Activated CD8-positive, alpha-beta memory T cell treated with anti-CD3 and anti-CD28 coated beads, Interleukin-2, amount 10 ng/mL, durations not matched to agents 7 days and 5 days (primary cell): ENCODE data around the gene PLXDC2. TPM values are rescaled to one million over a fixed set of nuclear protein-coding genes. Genes with fewer than 3 reads are reported as not detected.

Experiments
- ATAC-seq: fragments of 150-1000 bp; cut with Tn5 transposase; one replicate; pipeline ENCODE4 v1.10.0; 2021; ENCODE audit warnings: moderate library complexity
- CTCF ChIA-PET: fragments of 350-600 bp; sonication (Branson Sonifier 250); formaldehyde crosslinking; loops from one replicate; lab custom pipeline; 2021; ENCODE audit warnings: antibody characterized with exemption; lab: Charles Lee
- DNase-seq: peaks from one replicate; pipeline ENCODE4 v3.0.0-alpha.2; 2020
- H3K27ac Mint-ChIP-seq: one replicate; pipeline ENCODE4 v1.8.0; 2021; ENCODE audit warnings: mild to moderate bottlenecking, mixed read lengths
- H3K27me3 Mint-ChIP-seq: one replicate; pipeline ENCODE4 v1.8.0; 2021; ENCODE audit warnings: mixed read lengths
- H3K36me3 Mint-ChIP-seq: one replicate; pipeline ENCODE4 v1.8.0; 2021; ENCODE audit warnings: mild to moderate bottlenecking, mixed read lengths
- H3K4me1 Mint-ChIP-seq: one replicate; pipeline ENCODE4 v1.8.0; 2021; ENCODE audit warnings: mixed read lengths
- H3K4me3 Mint-ChIP-seq: one replicate; pipeline ENCODE4 v1.8.0; 2021; ENCODE audit warnings: mild to moderate bottlenecking, moderate library complexity, mixed read lengths
- H3K9me3 Mint-ChIP-seq: one replicate; pipeline ENCODE4 v1.8.0; 2022; ENCODE audit warnings: low read depth, mixed read lengths
- total RNA-seq, 2 experiments: library from RNA; stranded (reverse); gene quantifications; one replicate each; pipeline ENCODE4 v1.2.3, GENCODE V29; 2021

The PLXDC2 gene
- total RNA-seq, 2 experiments from 2014 or later, result 0.05 TPM; not detected in 1

DNA sequence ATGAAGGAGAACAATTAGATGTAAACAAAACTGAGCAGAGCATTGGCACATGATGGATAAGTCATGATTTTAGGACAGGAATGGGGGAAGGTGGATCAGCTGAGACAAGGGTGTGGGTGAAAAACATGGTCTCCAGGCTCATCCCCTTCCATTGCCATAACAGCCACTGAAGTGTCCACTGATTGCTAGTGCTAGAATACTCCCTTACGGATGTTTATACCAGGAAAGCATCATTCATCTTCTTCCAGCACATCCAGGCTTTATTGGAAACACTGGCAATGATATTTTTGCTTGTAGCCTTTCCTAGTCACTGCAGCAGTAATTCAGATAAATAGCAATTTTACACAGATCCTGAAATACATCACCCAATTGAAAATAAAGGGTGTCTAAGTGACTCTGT, 259.5 kb downstream of the PLXDC2 start:
- Mint-ChIP-seq H3K36me3 (no peaks in the 10 kb centered on the region), H3K4me1 (no peaks in the 10 kb centered on the region)
- CTCF ChIA-PET, result no interaction called here

GRCh38 chr10:20084451-20084850, 268.2 kb downstream of the PLXDC2 start:
- H3K4me1 Mint-ChIP-seq, result no peaks in the 10 kb centered on the region
- no peak for ATAC-seq
- H3K4me3 Mint-ChIP-seq, result no peak overlapping the region
- no peak for DNase-seq
- H3K27me3 Mint-ChIP-seq, result no peaks in the 10 kb centered on the region
- H3K9me3 Mint-ChIP-seq, result peaks cover 10% of the 10 kb centered on the region
- no peaks in the 10 kb centered on the region for H3K36me3 Mint-ChIP-seq
- H3K27ac Mint-ChIP-seq, result no peak overlapping the region
- CTCF ChIA-PET, result no interaction called here

More for the DNA sequence above, 259.5 kb downstream of the PLXDC2 start:
- no peak overlapping the region for H3K4me3 Mint-ChIP-seq
- H3K9me3 Mint-ChIP-seq, result peaks cover 16% of the 10 kb centered on the region
- ATAC-seq (no peak), DNase-seq (no peak)
- no peak overlapping the region for H3K27ac Mint-ChIP-seq
- no peaks in the 10 kb centered on the region for H3K27me3 Mint-ChIP-seq

DNA sequence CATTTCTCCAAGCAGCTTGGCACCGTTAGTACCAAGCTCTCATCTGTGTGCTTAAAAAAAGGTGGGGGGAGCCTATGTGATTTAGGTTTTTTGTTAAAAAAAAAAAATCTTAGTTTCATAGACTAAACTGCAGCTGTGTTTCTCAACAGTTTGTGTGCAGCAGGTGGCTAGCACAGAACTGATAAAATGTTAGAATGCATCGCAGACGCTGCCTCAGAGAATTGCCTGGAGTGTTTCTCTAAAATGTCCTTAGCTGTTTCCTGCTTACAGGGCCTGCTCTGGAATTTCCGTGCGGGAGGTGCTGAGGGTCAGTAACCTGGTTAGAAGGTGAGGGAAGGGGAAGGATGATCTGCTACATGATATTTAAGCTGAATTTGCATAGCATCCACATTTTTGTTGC, 268.9 kb downstream of the PLXDC2 start:
- H3K36me3 Mint-ChIP-seq, result no peaks in the 10 kb centered on the region
- no peaks in the 10 kb centered on the region for H3K4me1 Mint-ChIP-seq
- no peak for ATAC-seq
- DNase-seq, result no peak
- no peak overlapping the region for H3K4me3 Mint-ChIP-seq
- no peaks in the 10 kb centered on the region for H3K27me3 Mint-ChIP-seq
- H3K9me3 Mint-ChIP-seq, result peaks cover 11% of the 10 kb centered on the region
- CTCF ChIA-PET, result no interaction called here
- H3K27ac Mint-ChIP-seq, result no peak overlapping the region

DNA sequence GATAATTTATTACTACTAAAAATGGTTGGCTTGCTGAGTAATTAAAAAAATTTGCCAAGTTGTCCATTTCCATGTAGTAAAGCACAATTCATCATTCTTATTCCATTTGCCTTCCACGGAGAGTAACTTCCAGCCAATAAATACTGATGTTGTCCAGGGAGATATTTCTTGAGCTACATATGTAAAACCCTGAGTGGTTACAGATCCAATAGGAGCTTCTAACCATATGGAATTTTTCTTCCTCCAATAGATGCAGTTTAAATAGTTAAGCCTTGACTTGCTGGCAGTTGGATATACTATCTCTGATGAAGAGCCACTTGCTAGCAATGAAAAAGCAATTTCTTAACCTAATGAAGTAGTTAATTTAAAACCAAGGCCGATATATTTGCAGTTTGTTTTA, 271.1 kb downstream of the PLXDC2 start:
- no peak overlapping the region for H3K27ac Mint-ChIP-seq
- H3K9me3 Mint-ChIP-seq, result peaks cover 10% of the 10 kb centered on the region
- no peaks in the 10 kb centered on the region for H3K27me3 Mint-ChIP-seq
- H3K4me1 Mint-ChIP-seq, result no peaks in the 10 kb centered on the region
- ATAC-seq (no peak), DNase-seq (no peak)
- no peak overlapping the region for H3K4me3 Mint-ChIP-seq
- CTCF ChIA-PET, result no interaction called here
- H3K36me3 Mint-ChIP-seq, result no peaks in the 10 kb centered on the region

- no peak overlapping the region for H3K27ac Mint-ChIP-seq
- H3K4me1 Mint-ChIP-seq, result no peaks in the 10 kb centered on the region
- CTCF ChIA-PET, result interaction anchor here (0.7 kb wide), 1 partner anchor 940 kb away, joined by 3 read pairs; no protein-coding TSS in a partner anchor
- H3K4me3 Mint-ChIP-seq, result no peak overlapping the region
- no peak for ATAC-seq
- H3K36me3 Mint-ChIP-seq, result no peaks in the 10 kb centered on the region
- no peaks in the 10 kb centered on the region for H3K27me3 Mint-ChIP-seq
- H3K9me3 Mint-ChIP-seq, result peaks cover 13% of the 10 kb centered on the region
- no peak for DNase-seq
These were observed 271.9 kb downstream of the PLXDC2 start for GRCh38 chr10:20088061-20088701.

- Mint-ChIP-seq H3K27ac (no peak overlapping the region), H3K4me3 (no peak overlapping the region), H3K36me3 (no peaks in the 10 kb centered on the region), H3K27me3 (no peaks in the 10 kb centered on the region), H3K4me1 (no peaks in the 10 kb centered on the region), H3K9me3 (peaks cover 13% of the 10 kb centered on the region)
- DNase-seq, result no peak
- ATAC-seq, result no peak
- CTCF ChIA-PET, result no interaction called here
These were observed 273.6 kb downstream of the PLXDC2 start for GRCh38 chr10:20089879-20090278.

DNA sequence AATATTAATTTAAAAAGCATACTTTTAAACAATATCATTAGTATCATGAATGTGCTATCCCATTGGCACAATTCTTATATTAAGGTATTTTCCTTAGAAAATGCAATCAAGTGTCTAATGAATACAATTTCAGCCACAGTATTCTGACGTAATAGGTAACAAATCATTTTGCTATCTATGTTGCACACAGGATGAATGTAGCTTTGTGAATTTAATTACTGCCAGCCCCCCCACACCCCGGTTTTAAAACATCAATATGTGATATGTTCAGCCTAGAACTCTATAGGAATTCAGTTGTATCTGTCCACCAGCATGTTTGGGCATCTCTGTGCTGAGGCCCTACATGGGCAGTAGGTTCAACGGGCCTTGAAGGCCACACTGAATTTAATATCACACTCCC, 274.6 kb downstream of the PLXDC2 start:
- H3K9me3 Mint-ChIP-seq, result peaks cover 16% of the 10 kb centered on the region
- no peak overlapping the region for H3K27ac Mint-ChIP-seq
- H3K27me3 Mint-ChIP-seq, result no peaks in the 10 kb centered on the region
- no peak for DNase-seq
- CTCF ChIA-PET, result no interaction called here
- no peak for ATAC-seq
- H3K36me3 Mint-ChIP-seq, result no peaks in the 10 kb centered on the region
- no peak overlapping the region for H3K4me3 Mint-ChIP-seq
- no peaks in the 10 kb centered on the region for H3K4me1 Mint-ChIP-seq

DNA sequence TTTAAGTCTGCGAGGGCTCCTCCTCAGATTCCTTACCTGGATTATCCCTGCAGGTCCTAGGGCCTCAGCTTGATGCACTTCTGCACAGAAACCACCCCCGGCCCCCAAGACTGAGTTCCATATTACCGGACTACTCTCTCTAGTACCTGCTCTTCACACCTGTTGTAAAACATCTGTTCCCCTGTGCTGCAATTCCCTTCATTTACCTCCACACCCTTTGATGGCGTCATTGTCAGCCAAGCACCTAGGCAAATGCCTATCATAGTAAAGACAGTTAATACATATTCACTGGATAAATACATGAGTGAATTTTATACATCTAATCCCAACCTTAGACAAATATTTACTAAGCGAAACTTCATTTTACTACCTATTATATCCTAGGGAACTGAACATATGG, 275.5 kb downstream of the PLXDC2 start:
- Mint-ChIP-seq H3K9me3 (peaks cover 16% of the 10 kb centered on the region), H3K27me3 (no peaks in the 10 kb centered on the region), H3K4me1 (no peaks in the 10 kb centered on the region), H3K36me3 (no peaks in the 10 kb centered on the region), H3K27ac (no peak overlapping the region), H3K4me3 (no peak overlapping the region)
- DNase-seq, result no peak
- ATAC-seq, result no peak
- CTCF ChIA-PET, result no interaction called here

- no peaks in the 10 kb centered on the region for H3K36me3 Mint-ChIP-seq
- DNase-seq, result no peak
- CTCF ChIA-PET, result interaction anchor here (0.6 kb wide), 1 partner anchor 1763 kb away, joined by 3 read pairs; no protein-coding TSS in a partner anchor
These were observed 277.4 kb downstream of the PLXDC2 start for GRCh38 chr10:20093600-20093999.

DNA sequence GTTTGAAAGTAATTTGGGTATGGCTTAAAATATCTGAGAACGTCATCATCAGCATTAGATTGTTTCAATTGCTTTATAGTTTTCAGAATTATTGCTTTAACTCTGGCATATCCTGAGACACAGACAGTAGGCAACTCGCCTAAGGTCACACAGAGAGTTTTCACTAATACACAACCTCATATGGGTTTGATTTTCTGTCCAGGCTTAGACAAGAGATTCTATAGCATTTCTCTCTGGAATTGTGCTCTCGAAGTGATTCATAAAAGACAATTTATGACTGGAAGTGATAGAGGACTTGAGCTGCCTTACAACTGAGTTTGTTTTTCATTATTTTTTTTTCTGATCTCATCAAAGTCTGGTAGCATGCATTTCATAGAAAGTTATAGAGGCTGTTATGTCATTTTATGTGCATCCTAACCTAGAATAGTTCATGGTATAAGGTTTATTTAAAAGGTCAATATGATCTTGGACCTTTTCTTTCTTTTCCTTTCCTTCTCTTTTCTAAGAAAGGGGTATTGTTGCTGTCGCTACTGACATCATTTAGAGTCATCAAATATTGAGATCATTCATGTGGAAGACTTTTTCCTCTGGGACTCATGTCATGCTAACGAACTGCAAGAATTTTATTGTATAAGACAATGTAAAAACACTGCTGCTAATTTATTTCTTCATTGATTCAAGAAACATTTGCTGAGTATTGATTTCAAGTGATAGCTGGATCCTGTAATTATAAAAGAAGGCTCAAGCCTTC, 278.2 kb downstream of the PLXDC2 start:
- H3K4me3 Mint-ChIP-seq, result no peak overlapping the region
- no peaks in the 10 kb centered on the region for H3K4me1 Mint-ChIP-seq
- H3K36me3 Mint-ChIP-seq, result no peaks in the 10 kb centered on the region
- CTCF ChIA-PET, result interaction anchor here (0.6 kb wide), 1 partner anchor 1764 kb away, joined by 3 read pairs; no protein-coding TSS in a partner anchor
- DNase-seq, result no peak
- no peak for ATAC-seq
- peaks cover 10% of the 10 kb centered on the region for H3K9me3 Mint-ChIP-seq
- H3K27me3 Mint-ChIP-seq, result no peaks in the 10 kb centered on the region
- no peak overlapping the region for H3K27ac Mint-ChIP-seq

More at GRCh38 chr10:20093600-20093999, 277.4 kb downstream of the PLXDC2 start:
- no peak for ATAC-seq
- H3K27me3 Mint-ChIP-seq, result no peaks in the 10 kb centered on the region
- no peak overlapping the region for H3K4me3 Mint-ChIP-seq
- H3K27ac Mint-ChIP-seq, result no peak overlapping the region
- H3K4me1 Mint-ChIP-seq, result no peaks in the 10 kb centered on the region
- H3K9me3 Mint-ChIP-seq, result peaks cover 14% of the 10 kb centered on the region

GRCh38 chr10:20100171-20100570, 283.9 kb downstream of the PLXDC2 start:
- ATAC-seq, result no peak
- DNase-seq, result no peak
- CTCF ChIA-PET, result no interaction called here
- H3K4me1 Mint-ChIP-seq, result no peaks in the 10 kb centered on the region
- H3K27ac Mint-ChIP-seq, result no peak overlapping the region
- H3K36me3 Mint-ChIP-seq, result peaks cover 2% of the 10 kb centered on the region
- H3K27me3 Mint-ChIP-seq, result no peaks in the 10 kb centered on the region
- H3K4me3 Mint-ChIP-seq, result no peak overlapping the region
- H3K9me3 Mint-ChIP-seq, result peaks cover 13% of the 10 kb centered on the region

DNA sequence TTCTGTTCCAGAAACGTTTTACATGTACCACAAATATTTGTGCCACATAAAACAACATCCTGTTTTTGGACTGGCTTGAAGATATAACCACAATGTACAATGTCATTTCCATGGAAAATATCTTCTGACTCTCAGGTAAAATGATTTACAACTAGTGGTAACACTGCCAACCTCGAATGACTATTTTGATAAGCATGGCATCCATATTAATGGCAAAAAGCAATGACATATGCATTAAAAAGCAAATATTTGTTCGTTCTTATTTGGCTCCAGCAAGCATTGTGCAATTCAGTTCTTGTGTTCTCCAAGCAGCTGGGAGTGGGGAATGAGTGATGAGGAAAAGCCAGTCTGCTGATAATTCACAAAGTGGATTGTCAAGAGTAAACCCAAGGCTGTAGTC, 289.0 kb downstream of the PLXDC2 start:
- no peak overlapping the region for H3K27ac Mint-ChIP-seq
- peaks cover 2% of the 10 kb centered on the region for H3K36me3 Mint-ChIP-seq
- peaks cover 9% of the 10 kb centered on the region for H3K9me3 Mint-ChIP-seq
- no peaks in the 10 kb centered on the region for H3K4me1 Mint-ChIP-seq
- H3K4me3 Mint-ChIP-seq, result no peak overlapping the region
- DNase-seq (no peak), ATAC-seq (no peak)
- CTCF ChIA-PET, result no interaction called here
- no peaks in the 10 kb centered on the region for H3K27me3 Mint-ChIP-seq

DNA sequence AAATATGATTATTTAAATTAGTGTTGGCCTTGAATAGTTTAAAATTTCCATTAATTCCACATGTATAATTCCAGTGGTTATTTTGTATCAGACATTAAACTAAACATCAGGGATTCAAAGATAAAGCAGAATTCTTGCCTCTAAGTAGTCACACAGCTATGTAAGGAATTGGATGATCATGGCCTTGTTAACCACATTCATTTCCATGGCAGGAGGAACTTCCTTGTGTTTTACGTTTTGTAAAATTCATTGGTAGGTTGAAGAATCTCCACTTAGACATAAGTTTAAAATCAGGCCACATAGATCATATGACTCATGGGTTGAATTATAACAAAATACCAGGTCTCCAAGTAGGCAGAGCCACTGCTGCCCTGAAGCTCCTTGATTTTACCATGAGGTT, 289.7 kb downstream of the PLXDC2 start:
- H3K36me3 Mint-ChIP-seq, result peaks cover 2% of the 10 kb centered on the region
- DNase-seq (no peak), ATAC-seq (no peak)
- no peak overlapping the region for H3K4me3 Mint-ChIP-seq
- H3K4me1 Mint-ChIP-seq, result no peaks in the 10 kb centered on the region
- H3K27me3 Mint-ChIP-seq, result no peaks in the 10 kb centered on the region
- CTCF ChIA-PET, result no interaction called here
- H3K9me3 Mint-ChIP-seq, result peaks cover 9% of the 10 kb centered on the region
- no peak overlapping the region for H3K27ac Mint-ChIP-seq

DNA sequence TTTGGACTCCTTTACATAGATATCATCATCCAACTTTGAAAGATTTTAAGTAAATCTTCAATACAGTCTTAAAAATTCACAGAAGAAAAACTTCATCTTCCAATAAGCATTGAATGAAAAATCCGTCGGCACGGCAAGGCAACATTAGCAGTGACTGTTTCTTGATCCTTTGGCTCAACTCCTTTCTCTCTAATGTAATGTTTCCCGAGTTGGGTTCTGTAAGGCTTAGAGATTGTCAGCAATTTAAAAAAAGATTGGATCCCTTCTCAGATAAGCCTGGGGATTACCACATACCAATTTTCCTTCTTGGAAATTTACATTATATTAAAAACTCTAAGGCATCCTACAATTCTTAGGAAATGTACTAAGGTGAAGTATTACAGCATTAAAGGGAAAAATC, 291.8 kb downstream of the PLXDC2 start:
- H3K36me3 Mint-ChIP-seq, result peaks cover 2% of the 10 kb centered on the region
- peaks cover 7% of the 10 kb centered on the region for H3K9me3 Mint-ChIP-seq
- H3K4me1 Mint-ChIP-seq, result no peaks in the 10 kb centered on the region
- H3K4me3 Mint-ChIP-seq, result no peak overlapping the region
- DNase-seq, result no peak
- H3K27ac Mint-ChIP-seq, result no peak overlapping the region
- ATAC-seq, result no peak
- no peaks in the 10 kb centered on the region for H3K27me3 Mint-ChIP-seq
- CTCF ChIA-PET, result no interaction called here
